ENCODE data around the gene FRMD4A.

Gene FRMD4A

DNA sequence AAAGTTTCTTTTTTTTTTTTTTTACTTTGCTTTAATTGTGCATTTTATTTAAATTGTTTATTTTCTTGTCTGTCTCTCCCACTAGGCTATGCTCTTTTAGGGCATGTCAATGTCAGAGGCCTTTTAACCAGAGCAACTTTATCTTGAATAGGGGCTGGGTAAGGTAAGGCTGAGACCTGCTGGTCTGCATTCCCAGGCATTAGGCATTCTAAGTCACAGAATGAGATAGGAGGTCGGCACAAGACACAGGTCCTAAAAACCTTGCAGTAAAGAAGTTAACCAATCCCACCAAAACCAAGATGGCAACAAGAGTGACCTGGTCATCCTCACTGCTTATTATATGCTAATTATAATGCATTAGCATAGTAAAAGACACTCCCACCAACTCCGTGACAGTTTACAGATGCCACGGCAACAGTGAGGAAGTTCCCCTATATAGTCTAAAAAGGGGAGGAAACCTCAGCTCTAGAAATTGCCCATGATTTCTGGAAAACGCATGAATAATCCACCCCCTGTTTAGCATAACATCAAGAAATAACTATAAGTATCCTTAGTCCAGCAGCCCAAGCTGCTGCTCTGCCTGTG lies 47.0 kb upstream of the FRMD4A start:
- TF ChIP-seq, protein P1, sequence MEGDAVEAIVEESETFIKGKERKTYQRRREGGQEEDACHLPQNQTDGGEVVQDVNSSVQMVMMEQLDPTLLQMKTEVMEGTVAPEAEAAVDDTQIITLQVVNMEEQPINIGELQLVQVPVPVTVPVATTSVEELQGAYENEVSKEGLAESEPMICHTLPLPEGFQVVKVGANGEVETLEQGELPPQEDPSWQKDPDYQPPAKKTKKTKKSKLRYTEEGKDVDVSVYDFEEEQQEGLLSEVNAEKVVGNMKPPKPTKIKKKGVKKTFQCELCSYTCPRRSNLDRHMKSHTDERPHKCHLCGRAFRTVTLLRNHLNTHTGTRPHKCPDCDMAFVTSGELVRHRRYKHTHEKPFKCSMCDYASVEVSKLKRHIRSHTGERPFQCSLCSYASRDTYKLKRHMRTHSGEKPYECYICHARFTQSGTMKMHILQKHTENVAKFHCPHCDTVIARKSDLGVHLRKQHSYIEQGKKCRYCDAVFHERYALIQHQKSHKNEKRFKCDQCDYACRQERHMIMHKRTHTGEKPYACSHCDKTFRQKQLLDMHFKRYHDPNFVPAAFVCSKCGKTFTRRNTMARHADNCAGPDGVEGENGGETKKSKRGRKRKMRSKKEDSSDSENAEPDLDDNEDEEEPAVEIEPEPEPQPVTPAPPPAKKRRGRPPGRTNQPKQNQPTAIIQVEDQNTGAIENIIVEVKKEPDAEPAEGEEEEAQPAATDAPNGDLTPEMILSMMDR (IDR thresholded peaks at IDR 0.05; ENCODE audit: low read length) = no peak
- TF ChIP-seq EZH2phosphoT487 (IDR thresholded peaks at IDR 0.05; ENCODE audit: low read length) = no peak
- no peak for TF ChIP-seq EZH2 (optimal IDR thresholded peaks at IDR 0.05; ENCODE audit: low read depth, low read length)
- Histone ChIP-seq H3K36me3 (replicated peaks; ENCODE audit: insufficient read depth, low read length) (no peaks in the 10 kb centered on the region), H3K27me3 (replicated peaks; ENCODE audit: insufficient read depth, low read length) (no peaks in the 10 kb centered on the region), H2AFZ (ENCODE audit: low read length) (no peak overlapping the region), H3K9me3 (replicated peaks; ENCODE audit: insufficient read depth, low read length) (no peaks in the 10 kb centered on the region), H3K79me2 (ENCODE audit: low read length) (no peaks in the 10 kb centered on the region), H3K4me1 (ENCODE audit: low read length) (peaks cover 15% of the 10 kb centered on the region), H3K27ac (ENCODE audit: low read length) (no peak overlapping the region), H3F3A (ENCODE audit: insufficient read depth, low read length) (peaks cover 6% of the 10 kb centered on the region; the same call in 1 of the 2 replicates), H3K4me2 (ENCODE audit: low read depth, low read length) (no peak overlapping the region), H3K9ac (ENCODE audit: low read length) (no peak overlapping the region), H3K4me3 (ENCODE audit: low read length) (no peak overlapping the region), H3K9me2 (replicated peaks; ENCODE audit: insufficient read depth, low read length) (no peaks in the 10 kb centered on the region), H4K20me1 (ENCODE audit: insufficient read depth, low read length) (no peaks in the 10 kb centered on the region)
- DNase-seq = no peak

- no peak overlapping the region for H2AFZ ChIP-seq (ENCODE audit: low read length)
- H4K20me1 ChIP-seq (ENCODE audit: insufficient read depth, low read length) = no peaks in the 10 kb centered on the region
- H3K9ac ChIP-seq (ENCODE audit: low read length) = no peak overlapping the region
- H3K36me3 ChIP-seq (replicated peaks; ENCODE audit: insufficient read depth, low read length) = no peaks in the 10 kb centered on the region
- no peak for DNase-seq
- TF ChIP-seq, protein P1 (IDR thresholded peaks at IDR 0.05; ENCODE audit: low read length) = no peak
- TF ChIP-seq EZH2phosphoT487 (IDR thresholded peaks at IDR 0.05; ENCODE audit: low read length) (no peak), EZH2 (optimal IDR thresholded peaks at IDR 0.05; ENCODE audit: low read depth, low read length) (no peak)
- no peaks in the 10 kb centered on the region for H3F3A ChIP-seq (ENCODE audit: insufficient read depth, low read length)
- H3K79me2 ChIP-seq (ENCODE audit: low read length) = no peaks in the 10 kb centered on the region
- no peaks in the 10 kb centered on the region for H3K27me3 ChIP-seq (replicated peaks; ENCODE audit: insufficient read depth, low read length)
- no peaks in the 10 kb centered on the region for H3K4me1 ChIP-seq (ENCODE audit: low read length)
- no peaks in the 10 kb centered on the region for H3K9me3 ChIP-seq (replicated peaks; ENCODE audit: insufficient read depth, low read length)
- H3K9me2 ChIP-seq (replicated peaks; ENCODE audit: insufficient read depth, low read length) = no peaks in the 10 kb centered on the region
- H3K4me2 ChIP-seq (ENCODE audit: low read depth, low read length) = no peak overlapping the region
- H3K27ac ChIP-seq (ENCODE audit: low read length) = no peak overlapping the region
- no peak overlapping the region for H3K4me3 ChIP-seq (ENCODE audit: low read length)
Measured at GRCh38 chr10:14374745-14375445, 44.2 kb upstream of the FRMD4A start.

- Histone ChIP-seq H3K9ac (ENCODE audit: low read length) (no peak overlapping the region), H3K79me2 (ENCODE audit: low read length) (no peaks in the 10 kb centered on the region), H3F3A (ENCODE audit: insufficient read depth, low read length) (no peaks in the 10 kb centered on the region), H3K36me3 (replicated peaks; ENCODE audit: insufficient read depth, low read length) (no peaks in the 10 kb centered on the region), H3K4me2 (ENCODE audit: low read depth, low read length) (no peak overlapping the region), H3K9me2 (replicated peaks; ENCODE audit: insufficient read depth, low read length) (no peaks in the 10 kb centered on the region), H3K4me1 (ENCODE audit: low read length) (no peaks in the 10 kb centered on the region), H3K27ac (ENCODE audit: low read length) (no peak overlapping the region), H3K27me3 (replicated peaks; ENCODE audit: insufficient read depth, low read length) (no peaks in the 10 kb centered on the region), H3K4me3 (ENCODE audit: low read length) (no peak overlapping the region), H3K9me3 (replicated peaks; ENCODE audit: insufficient read depth, low read length) (no peaks in the 10 kb centered on the region), H2AFZ (ENCODE audit: low read length) (no peak overlapping the region), H4K20me1 (ENCODE audit: insufficient read depth, low read length) (no peaks in the 10 kb centered on the region)
- TF ChIP-seq, protein P1 (IDR thresholded peaks at IDR 0.05; ENCODE audit: low read length) = no peak
- TF ChIP-seq EZH2phosphoT487 (IDR thresholded peaks at IDR 0.05; ENCODE audit: low read length) = no peak
- DNase-seq = no peak
Measured at GRCh38 chr10:14372606-14373005, 41.9 kb upstream of the FRMD4A start.

All from MM.1S (cell line).